ENCODE results near the gene MALAT1. TPM values are rescaled to one million over a fixed set of nuclear protein-coding genes. Genes with fewer than 3 reads are reported as not detected.

Gene MALAT1
- total and polyA plus RNA-seq, 2 of the 13 experiments (the other 11 are each of a cell fraction or from before 2014, with no cell fraction given), result 143 to 1,237 TPM

- TF ChIP-seq ZBTB49 (CRISPR knock-in tag; IDR thresholded peaks at IDR 0.05; ENCODE audit: borderline replicate concordance) (no peak), DNMT1 (CRISPR knock-in tag; IDR thresholded peaks at IDR 0.05) (no peak), AGO2 (optimal IDR thresholded peaks at IDR 0.05; ENCODE audit: low read depth, low read length) (no peak), CAMTA2 (CRISPR knock-in tag; IDR thresholded peaks at IDR 0.05; ENCODE audit: borderline replicate concordance) (no peak), TARDBP (CRISPR knock-in tag; IDR thresholded peaks at IDR 0.05) (peak; percentile 36; the same call in 1 of the 2 replicates), ELF1 (CRISPR knock-in tag; IDR thresholded peaks at IDR 0.05) (no peak), POLR2G (IDR thresholded peaks at IDR 0.05; ENCODE audit: low read depth, low read length) (peak; percentile 65), ZBTB21 (CRISPR knock-in tag; IDR thresholded peaks at IDR 0.05) (no peak), BRF2 (CRISPR knock-in tag; IDR thresholded peaks at IDR 0.05) (no peak), ZNF230 (CRISPR knock-in tag; IDR thresholded peaks at IDR 0.05) (no peak), NR2C2 (CRISPR knock-in tag; IDR thresholded peaks at IDR 0.05; ENCODE audit: borderline replicate concordance) (peak; percentile 50; the same call in 1 of the 2 replicates), KAT7 (CRISPR knock-in tag; IDR thresholded peaks at IDR 0.05; ENCODE audit: borderline replicate concordance) (no peak), CBX1 (IDR thresholded peaks at IDR 0.05; ENCODE audit: low read depth) (no peak), SATB2 (CRISPR knock-in tag; IDR thresholded peaks at IDR 0.05) (no peak), ZNF124 (CRISPR knock-in tag; IDR thresholded peaks at IDR 0.05) (0 out of 2 replicates have a peak, but pooled peaks have one; percentile 20)
- TF ChIP-seq, protein P1, sequence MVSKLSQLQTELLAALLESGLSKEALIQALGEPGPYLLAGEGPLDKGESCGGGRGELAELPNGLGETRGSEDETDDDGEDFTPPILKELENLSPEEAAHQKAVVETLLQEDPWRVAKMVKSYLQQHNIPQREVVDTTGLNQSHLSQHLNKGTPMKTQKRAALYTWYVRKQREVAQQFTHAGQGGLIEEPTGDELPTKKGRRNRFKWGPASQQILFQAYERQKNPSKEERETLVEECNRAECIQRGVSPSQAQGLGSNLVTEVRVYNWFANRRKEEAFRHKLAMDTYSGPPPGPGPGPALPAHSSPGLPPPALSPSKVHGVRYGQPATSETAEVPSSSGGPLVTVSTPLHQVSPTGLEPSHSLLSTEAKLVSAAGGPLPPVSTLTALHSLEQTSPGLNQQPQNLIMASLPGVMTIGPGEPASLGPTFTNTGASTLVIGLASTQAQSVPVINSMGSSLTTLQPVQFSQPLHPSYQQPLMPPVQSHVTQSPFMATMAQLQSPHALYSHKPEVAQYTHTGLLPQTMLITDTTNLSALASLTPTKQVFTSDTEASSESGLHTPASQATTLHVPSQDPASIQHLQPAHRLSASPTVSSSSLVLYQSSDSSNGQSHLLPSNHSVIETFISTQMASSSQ (IDR thresholded peaks at IDR 0.05; ENCODE audit: low read depth), result no peak
- TF ChIP-seq, protein P1 (CRISPR knock-in tag; IDR thresholded peaks at IDR 0.05; ENCODE audit: borderline replicate concordance), result no peak
- TF ChIP-seq, protein P2, sequence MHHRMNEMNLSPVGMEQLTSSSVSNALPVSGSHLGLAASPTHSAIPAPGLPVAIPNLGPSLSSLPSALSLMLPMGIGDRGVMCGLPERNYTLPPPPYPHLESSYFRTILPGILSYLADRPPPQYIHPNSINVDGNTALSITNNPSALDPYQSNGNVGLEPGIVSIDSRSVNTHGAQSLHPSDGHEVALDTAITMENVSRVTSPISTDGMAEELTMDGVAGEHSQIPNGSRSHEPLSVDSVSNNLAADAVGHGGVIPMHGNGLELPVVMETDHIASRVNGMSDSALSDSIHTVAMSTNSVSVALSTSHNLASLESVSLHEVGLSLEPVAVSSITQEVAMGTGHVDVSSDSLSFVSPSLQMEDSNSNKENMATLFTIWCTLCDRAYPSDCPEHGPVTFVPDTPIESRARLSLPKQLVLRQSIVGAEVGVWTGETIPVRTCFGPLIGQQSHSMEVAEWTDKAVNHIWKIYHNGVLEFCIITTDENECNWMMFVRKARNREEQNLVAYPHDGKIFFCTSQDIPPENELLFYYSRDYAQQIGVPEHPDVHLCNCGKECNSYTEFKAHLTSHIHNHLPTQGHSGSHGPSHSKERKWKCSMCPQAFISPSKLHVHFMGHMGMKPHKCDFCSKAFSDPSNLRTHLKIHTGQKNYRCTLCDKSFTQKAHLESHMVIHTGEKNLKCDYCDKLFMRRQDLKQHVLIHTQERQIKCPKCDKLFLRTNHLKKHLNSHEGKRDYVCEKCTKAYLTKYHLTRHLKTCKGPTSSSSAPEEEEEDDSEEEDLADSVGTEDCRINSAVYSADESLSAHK (CRISPR knock-in tag; IDR thresholded peaks at IDR 0.05; ENCODE audit: borderline replicate concordance), result no peak
Observed at GRCh38 chr11:65487467-65488272, 11.2 kb upstream of the MALAT1 start (continued).

Measured in HepG2 (cell line).